NCI-H69 (cell line): Measurements from ENCODE around the gene DECR2.

Experiments
- DNase-seq: peaks from one replicate; lab custom pipeline; 2025; lab: John Stamatoyannopoulos, UW

The DECR2 gene

GRCh38 chr16:444027-444426 lies 42.3 kb downstream of the DECR2 start:
- DNase-seq = no peak

- DNase-seq = peak; percentile 94
Observed at GRCh38 chr16:445566-445965, 43.9 kb downstream of the DECR2 start.

GRCh38 chr16:450385-450784 lies 48.7 kb downstream of the DECR2 start:
- no peak for DNase-seq

DNA sequence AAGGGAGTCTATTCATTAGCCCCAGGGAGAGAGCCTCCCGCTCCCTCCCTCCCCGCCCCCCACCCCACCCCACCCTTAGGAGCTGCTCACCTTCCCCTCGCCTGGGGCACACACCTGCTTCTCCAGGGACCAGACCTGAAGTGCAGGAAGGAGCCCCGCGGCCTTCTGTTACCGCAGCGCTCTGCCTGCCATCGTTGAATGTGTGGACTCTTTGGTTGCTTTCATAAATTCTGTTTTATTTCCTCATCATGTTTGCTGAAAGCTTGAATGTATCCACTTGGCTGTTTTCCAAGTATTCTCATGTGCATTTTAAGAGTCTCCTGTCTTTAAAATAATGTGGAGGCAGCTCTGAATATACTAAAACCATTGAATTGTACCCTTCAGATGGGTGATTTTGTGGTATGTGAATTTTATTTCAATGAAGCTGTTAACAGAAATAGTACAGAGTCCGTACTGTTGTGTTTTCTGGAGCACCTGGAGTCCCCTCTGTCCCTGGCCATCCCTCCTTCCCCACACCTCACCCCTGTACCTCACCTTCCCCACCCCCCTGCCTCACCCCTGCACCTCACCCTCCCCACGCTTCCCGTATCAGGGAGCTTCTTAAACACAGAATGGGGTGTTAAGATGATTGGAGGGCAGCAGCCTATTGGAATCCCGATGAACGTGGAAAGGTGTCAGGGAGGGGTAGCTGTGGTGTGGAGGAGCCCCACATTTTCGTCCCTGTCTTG lies 49.3 kb downstream of the DECR2 start:
- DNase-seq = peak; percentile 96

GRCh38 chr16:454397-454940 lies 52.8 kb downstream of the DECR2 start:
- DNase-seq = no peak

DNA sequence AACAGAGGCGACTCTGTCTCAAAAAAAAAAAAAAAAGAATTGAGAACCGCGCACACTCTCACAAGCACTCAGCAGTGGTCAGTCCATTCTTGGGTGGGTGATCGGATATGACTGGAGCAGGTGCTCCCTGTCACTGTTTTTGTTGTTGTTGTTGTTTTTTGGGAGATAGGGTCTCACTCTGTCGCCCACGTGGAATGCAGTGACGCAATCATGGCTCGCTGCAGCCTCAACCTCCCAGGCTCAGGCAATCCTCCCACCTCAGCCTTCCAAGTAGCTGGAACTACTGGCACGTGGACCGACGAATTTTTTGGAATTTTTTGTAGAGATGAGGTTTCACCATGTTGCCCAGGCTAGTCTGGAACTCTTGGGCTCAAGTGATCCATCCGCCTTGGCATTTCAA lies 53.8 kb downstream of the DECR2 start:
- DNase-seq = no peak

DNA sequence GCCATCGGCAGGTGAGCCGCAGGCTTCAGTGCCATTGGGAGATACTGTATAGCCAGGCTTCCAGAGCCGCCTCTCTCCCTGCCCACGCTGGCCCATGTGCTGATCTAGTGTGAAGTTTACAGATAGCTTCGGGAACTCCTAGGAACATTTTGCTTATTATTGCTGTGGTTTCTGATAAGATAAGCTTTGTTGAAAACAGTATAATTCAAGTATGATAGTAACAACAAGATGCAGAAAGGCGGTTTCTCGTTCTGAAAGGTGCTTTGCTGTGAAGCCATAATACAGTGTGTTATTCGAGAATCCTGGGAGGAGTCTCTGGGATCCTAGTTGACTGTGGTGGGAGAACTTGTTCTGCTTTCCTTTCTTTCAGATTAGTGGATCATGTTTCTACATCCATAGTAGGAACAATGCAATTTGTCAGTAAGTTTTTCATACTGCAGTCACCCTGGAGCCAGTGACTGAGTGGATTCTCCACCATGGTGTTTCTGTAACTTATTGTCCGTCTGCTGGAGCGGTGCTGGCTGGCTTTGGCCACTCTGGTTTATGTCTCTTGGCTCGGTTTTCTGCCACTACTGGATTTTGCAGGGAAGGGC lies 55.3 kb downstream of the DECR2 start:
- no peak for DNase-seq

DNA sequence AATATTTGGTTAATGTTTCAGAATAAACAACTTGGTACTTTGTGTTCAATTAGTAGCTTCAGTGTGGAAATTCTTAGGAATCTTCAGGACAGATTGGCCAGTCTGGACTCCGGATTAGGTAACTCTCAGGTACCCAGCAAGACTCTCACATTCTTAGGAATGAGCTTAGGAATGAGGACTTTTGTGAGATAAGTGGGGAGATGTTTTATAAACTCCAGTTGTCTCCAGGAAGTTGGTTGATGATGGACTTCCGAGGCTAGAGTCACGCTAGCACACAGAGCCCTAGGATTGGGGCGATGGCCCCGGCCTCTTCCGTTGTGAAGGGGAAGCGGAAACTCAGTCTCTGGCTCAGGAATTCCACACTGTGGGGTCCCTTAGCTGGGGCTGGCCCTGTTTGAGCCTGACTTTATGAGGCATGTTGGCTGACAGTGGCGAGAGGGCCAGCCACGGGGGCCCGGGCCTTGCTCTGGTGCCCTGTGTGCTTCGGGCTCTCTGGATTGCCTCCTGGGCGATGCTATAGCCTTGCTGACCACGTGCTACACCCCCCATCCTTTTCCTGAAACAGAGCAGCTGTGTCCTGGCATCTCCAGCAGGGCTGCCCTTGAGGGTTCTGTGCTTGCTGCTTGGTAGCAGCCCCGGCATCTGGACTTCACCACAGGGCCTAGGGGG lies 56.2 kb downstream of the DECR2 start:
- DNase-seq = no peak

DNA sequence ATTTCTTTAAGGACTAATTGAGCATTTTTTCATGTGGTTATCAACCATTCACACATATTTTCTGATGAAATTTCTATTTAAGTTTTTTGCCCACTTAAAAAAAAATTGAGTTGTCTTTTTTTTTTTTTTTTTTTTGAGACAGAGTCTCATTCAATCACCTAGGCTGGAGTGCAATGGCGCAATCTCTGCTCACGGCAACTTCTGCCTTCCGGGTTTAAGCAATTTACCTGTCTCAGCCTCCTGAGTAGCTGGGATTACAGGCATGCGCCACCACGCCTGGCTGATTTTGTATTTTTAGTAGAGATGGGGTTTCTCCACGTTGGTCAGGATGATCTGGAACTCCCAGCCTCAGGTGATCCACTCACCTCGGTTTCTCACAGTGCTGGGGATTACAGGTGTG lies 58.1 kb downstream of the DECR2 start:
- no peak for DNase-seq

DNA sequence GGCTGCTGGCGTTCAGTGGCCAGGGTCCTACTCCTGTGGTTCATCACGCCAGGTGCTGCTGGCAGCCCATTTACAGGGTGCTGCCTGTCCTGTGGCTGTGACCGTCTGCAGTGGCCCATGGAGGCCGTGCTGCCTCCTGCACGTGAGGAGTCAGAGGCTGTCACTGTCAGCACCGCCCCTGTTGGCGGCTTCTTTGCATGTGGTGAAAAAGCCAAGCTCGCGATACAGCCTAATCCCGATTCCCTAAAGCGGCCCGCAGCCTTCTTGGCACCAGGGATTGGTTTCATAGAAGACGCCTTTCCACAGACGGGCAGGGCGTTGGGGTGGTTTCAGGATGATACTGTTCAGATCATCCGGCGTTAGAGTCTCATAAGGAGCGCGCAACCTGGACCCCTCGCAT lies 59.1 kb downstream of the DECR2 start:
- DNase-seq = no peak
